ENCODE results near the gene PHB1.

DNA sequence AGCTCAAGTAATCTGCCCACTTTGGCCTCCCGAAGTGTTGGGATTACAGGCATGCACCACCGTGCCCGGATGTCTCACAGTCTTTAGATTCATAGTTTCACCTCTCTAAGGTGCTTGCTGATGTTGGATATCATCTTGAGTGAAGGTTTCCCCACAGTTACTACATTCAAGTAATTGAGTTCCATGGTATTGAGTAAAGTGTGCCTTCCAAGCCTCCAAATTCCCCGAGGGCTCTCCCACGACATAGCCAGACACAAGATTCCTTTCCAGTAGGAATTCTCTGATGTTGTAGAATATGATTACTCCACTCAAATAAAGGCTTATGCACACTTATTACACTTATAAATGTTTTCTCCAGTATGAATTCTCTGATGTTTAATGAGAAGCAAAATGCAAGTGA lies 36.4 kb downstream of the PHB1 start:
- TF ChIP-seq RAD21 (IDR thresholded peaks at IDR 0.05; ENCODE audit: low read length) (no peak), YY1 (IDR thresholded peaks at IDR 0.05; ENCODE audit: low read depth) (no peak), POLR2AphosphoS5 (IDR thresholded peaks at IDR 0.05; ENCODE audit: low read depth, low read length) (no peak), TEAD4 (IDR thresholded peaks at IDR 0.05; ENCODE audit: borderline replicate concordance, insufficient read depth) (no peak)
- TF ChIP-seq, protein P1, sequence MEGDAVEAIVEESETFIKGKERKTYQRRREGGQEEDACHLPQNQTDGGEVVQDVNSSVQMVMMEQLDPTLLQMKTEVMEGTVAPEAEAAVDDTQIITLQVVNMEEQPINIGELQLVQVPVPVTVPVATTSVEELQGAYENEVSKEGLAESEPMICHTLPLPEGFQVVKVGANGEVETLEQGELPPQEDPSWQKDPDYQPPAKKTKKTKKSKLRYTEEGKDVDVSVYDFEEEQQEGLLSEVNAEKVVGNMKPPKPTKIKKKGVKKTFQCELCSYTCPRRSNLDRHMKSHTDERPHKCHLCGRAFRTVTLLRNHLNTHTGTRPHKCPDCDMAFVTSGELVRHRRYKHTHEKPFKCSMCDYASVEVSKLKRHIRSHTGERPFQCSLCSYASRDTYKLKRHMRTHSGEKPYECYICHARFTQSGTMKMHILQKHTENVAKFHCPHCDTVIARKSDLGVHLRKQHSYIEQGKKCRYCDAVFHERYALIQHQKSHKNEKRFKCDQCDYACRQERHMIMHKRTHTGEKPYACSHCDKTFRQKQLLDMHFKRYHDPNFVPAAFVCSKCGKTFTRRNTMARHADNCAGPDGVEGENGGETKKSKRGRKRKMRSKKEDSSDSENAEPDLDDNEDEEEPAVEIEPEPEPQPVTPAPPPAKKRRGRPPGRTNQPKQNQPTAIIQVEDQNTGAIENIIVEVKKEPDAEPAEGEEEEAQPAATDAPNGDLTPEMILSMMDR (IDR thresholded peaks at IDR 0.05) = no peak

Data from SK-N-SH (cell line).